ENCODE results near the gene VEZF1.

The VEZF1 gene

DNA sequence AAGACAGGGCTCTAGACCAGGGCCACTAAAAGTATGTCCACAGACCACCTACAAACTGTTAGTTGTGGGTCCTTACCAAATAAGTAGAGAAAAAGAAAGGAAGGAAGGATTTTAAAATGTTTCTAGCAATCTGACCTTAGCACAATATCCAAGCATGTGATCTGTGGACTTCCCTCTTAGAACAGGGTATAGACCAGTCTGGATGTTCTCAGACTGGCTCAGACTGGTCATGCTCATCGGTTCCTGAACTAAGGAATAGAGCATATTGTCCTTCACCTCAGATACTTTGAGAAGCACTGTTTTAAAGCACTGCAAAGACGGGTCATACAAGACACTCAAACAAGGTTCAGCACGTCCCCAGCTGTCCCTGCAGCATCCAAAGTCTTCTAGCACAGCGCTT is 58.7 kb downstream of the VEZF1 start:
- DNase-seq (ENCODE audit: low read depth in 3 of 3): no peak

GRCh38 chr17:57928928-57929327 is 59.1 kb downstream of the VEZF1 start:
- no peak for DNase-seq (ENCODE audit: low read depth in 3 of 3)

DNA sequence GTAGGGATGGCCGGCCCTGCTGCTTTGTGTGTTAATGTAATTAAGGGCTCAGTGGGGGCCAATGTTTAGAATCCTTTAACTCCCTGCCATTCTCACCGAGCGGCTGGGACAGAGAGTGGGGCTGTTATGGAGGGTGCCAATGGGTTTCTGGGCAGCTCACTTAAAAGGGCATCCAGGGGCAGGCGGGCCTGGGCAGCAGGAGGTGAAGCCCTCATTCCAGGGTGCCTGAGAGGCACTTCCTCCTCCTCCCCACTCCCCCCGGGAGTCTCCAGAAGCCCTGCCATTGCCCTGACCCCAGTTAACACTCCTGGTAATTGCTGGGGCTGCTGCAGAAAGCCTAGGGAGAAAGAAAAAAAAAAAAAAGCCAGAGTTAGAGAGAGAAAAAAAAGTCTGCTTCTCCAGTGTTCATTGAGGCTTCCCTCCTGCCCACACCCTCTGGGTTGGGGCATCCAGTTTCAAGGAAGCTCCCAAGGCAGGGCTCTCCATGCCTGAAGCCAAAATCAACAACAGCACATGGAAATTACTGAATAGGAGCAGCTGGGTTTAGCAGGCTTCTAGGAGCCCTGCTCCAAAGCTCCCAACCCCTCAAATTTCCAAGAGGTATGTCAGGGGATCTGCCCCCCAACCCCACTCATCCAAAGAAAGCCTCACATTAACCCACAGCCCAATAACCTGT is 60.9 kb downstream of the VEZF1 start:
- DNase-seq (ENCODE audit: low read depth in 3 of 3): no peak

GRCh38 chr17:57926723-57927047 is 61.4 kb downstream of the VEZF1 start:
- no peak for DNase-seq (ENCODE audit: low read depth in 3 of 3)

GRCh38 chr17:57925361-57925990 is 62.6 kb downstream of the VEZF1 start:
- no peak for DNase-seq (ENCODE audit: low read depth in 3 of 3)

- DNase-seq (ENCODE audit: low read depth in 3 of 3): no peak
Observed at GRCh38 chr17:57924677-57925076, 63.4 kb downstream of the VEZF1 start.

Measured in stimulated activated CD4-positive, alpha-beta T cell treated with anti-CD3 and anti-CD28 coated beads, TNF-alpha, amount 100 ng/mL, for 4 hours (primary cell).